CD14-positive monocyte (primary cell): Measurements from ENCODE around the gene HIGD2B. TPM values are rescaled to one million over a fixed set of nuclear protein-coding genes. Genes with fewer than 3 reads are reported as not detected.
"Not testable (repeated sequence)": the region's sequence is repeated elsewhere in the genome, so short reads cannot be mapped to it uniquely, and the experiment has no call there.

Experiments
- DNase-seq, 3 donors: peaks; one replicate each; pipeline ENCODE4 v3.0.0-alpha.2; 2011 to 2022
- H2AFZ ChIP-seq: 2 replicates; pipeline ENCODE4 v1.6.0; 2012; ENCODE audit warnings: mild to moderate bottlenecking, low read depth, low read length, inconsistent platforms; ENCODE audit not compliant: insufficient read depth, poor library complexity, severe bottlenecking
- H3K27ac ChIP-seq, 2 donors: 1 replicate in 1 of 2; 2 replicates in 1 of 2; pipeline ENCODE4 v1.5.1; 2012 to 2013; ENCODE audit warnings: low read length in 2 of 2, control low read depth in 1 of 2, inconsistent platforms in 1 of 2, low read depth in 1 of 2, mild to moderate bottlenecking in 1 of 2
- H3K27me3 ChIP-seq, 2 donors: one replicate each; pipeline versions ENCODE4 v1.6.0 to v1.6.1; 2011 to 2013; ENCODE audit warnings: low read length in 2 of 2; ENCODE audit not compliant: control insufficient read depth in 2 of 2, insufficient read depth in 2 of 2
- H3K36me3 ChIP-seq, 2 donors: replicated peaks in 1 of 2; 1 replicate in 1 of 2; 2 replicates in 1 of 2; pipeline versions ENCODE4 v1.5.1 to v1.6.1; 2012 to 2013; ENCODE audit warnings: low read length in 2 of 2, control low read depth in 1 of 2, inconsistent platforms in 1 of 2, mild to moderate bottlenecking in 1 of 2; ENCODE audit not compliant: insufficient read depth in 2 of 2, control insufficient read depth in 1 of 2
- H3K4me1 ChIP-seq, 2 donors: 1 replicate in 1 of 2; 2 replicates in 1 of 2; pipeline versions ENCODE4 v1.5.1 to v1.6.1; 2012 to 2013; ENCODE audit warnings: low read length in 2 of 2, control low read depth in 1 of 2, inconsistent platforms in 1 of 2, mild to moderate bottlenecking in 1 of 2, moderate library complexity in 1 of 2; ENCODE audit not compliant: insufficient read depth in 2 of 2, control insufficient read depth in 1 of 2
- H3K4me2 ChIP-seq: replicated peaks from 2 replicates; pipeline ENCODE3; 2012; ENCODE audit warnings: low read length, moderate library complexity, mild to moderate bottlenecking; ENCODE audit not compliant: poor library complexity, severe bottlenecking; ENCODE audit errors: extremely low read depth
- H3K4me3 ChIP-seq, 3 experiments: fragments of 200-600 bp in 1 of 3; sonication (generic) in 1 of 3; replicated peaks in 1 of 3; 1 replicate in 2 of 3; 2 replicates in 1 of 3; pipeline ENCODE4 v1.5.1; 2011 to 2013; ENCODE audit warnings: low read length in 3 of 3, mild to moderate bottlenecking in 3 of 3, control low read depth in 2 of 3, low read depth in 2 of 3, inconsistent platforms in 1 of 3, moderate library complexity in 1 of 3
- H3K79me2 ChIP-seq: 2 replicates; pipeline ENCODE4 v1.6.0; 2012; ENCODE audit warnings: mild to moderate bottlenecking, control low read depth, inconsistent platforms, low read length, moderate library complexity; ENCODE audit not compliant: insufficient read depth
- H3K9ac ChIP-seq: 2 replicates; pipeline ENCODE4 v1.6.0; 2017; ENCODE audit warnings: low read length, mild to moderate bottlenecking; ENCODE audit not compliant: insufficient read depth, poor library complexity, severe bottlenecking
- H3K9me3 ChIP-seq, 2 donors: replicated peaks in 1 of 2; 1 replicate in 1 of 2; 2 replicates in 1 of 2; pipeline versions ENCODE4 v1.5.1 to v1.6.1; 2012 to 2013; ENCODE audit warnings: low read length in 2 of 2, control low read depth in 1 of 2; ENCODE audit not compliant: control insufficient read depth in 1 of 2, insufficient read depth in 1 of 2
- H4K20me1 ChIP-seq: 2 replicates; pipeline ENCODE4 v1.6.0; 2012; ENCODE audit warnings: mild to moderate bottlenecking, low read length, control low read depth, moderate library complexity; ENCODE audit not compliant: insufficient read depth
- H3K27ac Mint-ChIP-seq, 7 donors: one replicate each; pipeline ENCODE4 v1.8.0; 2020; ENCODE audit warnings: mild to moderate bottlenecking in 7 of 7, mixed read lengths in 7 of 7, moderate library complexity in 6 of 7, inconsistent platforms in 2 of 7
- H3K27me3 Mint-ChIP-seq, 3 donors: one replicate each; pipeline ENCODE4 v1.8.0; 2021 to 2022; ENCODE audit warnings: low read depth in 3 of 3, mild to moderate bottlenecking in 3 of 3, mixed read lengths in 3 of 3, moderate library complexity in 3 of 3, inconsistent platforms in 1 of 3
- H3K36me3 Mint-ChIP-seq, 2 donors: one replicate each; pipeline ENCODE4 v1.8.0; 2020; ENCODE audit warnings: mixed read lengths in 2 of 2, inconsistent platforms in 1 of 2, mild to moderate bottlenecking in 1 of 2
- H3K4me1 Mint-ChIP-seq: one replicate; pipeline ENCODE4 v1.8.0; 2020; ENCODE audit warnings: mild to moderate bottlenecking, mixed read lengths
- H3K4me3 Mint-ChIP-seq, 2 donors: one replicate each; pipeline ENCODE4 v1.8.0; 2020; ENCODE audit warnings: mild to moderate bottlenecking in 2 of 2, mixed read lengths in 2 of 2, moderate library complexity in 1 of 2
- H3K9me3 Mint-ChIP-seq, 7 donors: one replicate each; pipeline ENCODE4 v1.8.0; 2020 to 2022; ENCODE audit warnings: mixed read lengths in 7 of 7, mild to moderate bottlenecking in 6 of 7, moderate library complexity in 6 of 7, inconsistent platforms in 2 of 7
- CTCF ChIP-seq: fragments of 200-600 bp; IDR thresholded peaks from one replicate; pipeline ENCODE4 v1.8.0; 2022; ENCODE audit warnings: antibody characterized with exemption, mild to moderate bottlenecking
- WGBS: methylation state at CpG from one replicate; pipeline ENCODE4 v1.1.5; 2013; ENCODE audit warnings: missing lambda C conversion rate; ENCODE audit not compliant: insufficient coverage; 5-methylcytosine and 5-hydroxymethylcytosine counted together
- intact Hi-C, 2 donors: fragments of 100-400 bp; cut with micrococcal nuclease; formaldehyde crosslinking; loops; one replicate each; pipeline versions ENCODE4 v1.15.0 to v1.15.1; 2023
- polyA plus RNA-seq, 3 donors: library from polyadenylated mRNA; depleted of rRNA in 1 of 3; unstranded in 2 of 3; stranded (reverse) in 1 of 3; fragments of 300-500 nt in 2 of 3; fragments of >200 nt in 1 of 3; fragmentation: Illumina TruSeq in 2 of 3; gene quantifications; 1 replicate in 2 of 3; 2 replicates in 1 of 3; pipeline ENCODE4 v1.2.3, GENCODE V29; 2012 to 2021

The HIGD2B gene
- polyA plus RNA-seq, 3 donors: not detected

GRCh38 chr15:72722071-72722696, 36.2 kb upstream of the HIGD2B start:
- WGBS: 100% methylated on average over 1 of the region's 3 CpGs
- Mint-ChIP-seq H3K4me1 (no peaks in the 10 kb centered on the region), H3K36me3 (peaks cover 7 to 11% of the 10 kb centered on the region in 2 donors), H3K9me3 (peaks cover 0 to 1% (median 0%) of the 10 kb centered on the region in 7 donors), H3K4me3 (no peak overlapping the region), H3K27ac (no peak overlapping the region), H3K27me3 (peaks cover 0 to 4% (median 2%) of the 10 kb centered on the region in 3 donors)
- Histone ChIP-seq H3K79me2 (no peaks in the 10 kb centered on the region), H3K27ac (no peak overlapping the region), H3K9ac (no peak overlapping the region), H3K4me1 (no peaks in the 10 kb centered on the region), H2AFZ (no peak overlapping the region), H3K9me3 (no peaks in the 10 kb centered on the region), H3K27me3 (no peaks in the 10 kb centered on the region), H4K20me1 (no peaks in the 10 kb centered on the region), H3K4me2 (no peak overlapping the region), H3K36me3 (no peaks in the 10 kb centered on the region), H3K4me3 (no peak overlapping the region)
- DNase-seq: peak; percentile 47 to 62 (median 56)
- peak; percentile 92 for TF ChIP-seq CTCF
- intact Hi-C loops: loop anchor here (5.0 to 10.0 kb wide), 2 partner anchors 363 to 550 kb away; no protein-coding TSS in a partner anchor

GRCh38 chr15:72708551-72709303, 22.7 kb upstream of the HIGD2B start:
- H3K79me2 ChIP-seq, H3K4me3 Mint-ChIP-seq, intact Hi-C loops, H3K4me1 ChIP-seq, H4K20me1 ChIP-seq, H3K4me2 ChIP-seq, H3K36me3 ChIP-seq, H3K27ac ChIP-seq, H3K4me3 ChIP-seq, H3K36me3 Mint-ChIP-seq, DNase-seq, H2AFZ ChIP-seq, H3K27me3 Mint-ChIP-seq, H3K4me1 Mint-ChIP-seq, H3K9me3 Mint-ChIP-seq, H3K9me3 ChIP-seq, H3K27me3 ChIP-seq, H3K9ac ChIP-seq: not testable (repeated sequence)
- WGBS: 0% methylated on average over 1 of the region's 8 CpGs
- H3K27ac Mint-ChIP-seq: peak overlapping the region in 1 of 7 donors; percentile 38
